ENCODE data around the gene PIM2.

DNA sequence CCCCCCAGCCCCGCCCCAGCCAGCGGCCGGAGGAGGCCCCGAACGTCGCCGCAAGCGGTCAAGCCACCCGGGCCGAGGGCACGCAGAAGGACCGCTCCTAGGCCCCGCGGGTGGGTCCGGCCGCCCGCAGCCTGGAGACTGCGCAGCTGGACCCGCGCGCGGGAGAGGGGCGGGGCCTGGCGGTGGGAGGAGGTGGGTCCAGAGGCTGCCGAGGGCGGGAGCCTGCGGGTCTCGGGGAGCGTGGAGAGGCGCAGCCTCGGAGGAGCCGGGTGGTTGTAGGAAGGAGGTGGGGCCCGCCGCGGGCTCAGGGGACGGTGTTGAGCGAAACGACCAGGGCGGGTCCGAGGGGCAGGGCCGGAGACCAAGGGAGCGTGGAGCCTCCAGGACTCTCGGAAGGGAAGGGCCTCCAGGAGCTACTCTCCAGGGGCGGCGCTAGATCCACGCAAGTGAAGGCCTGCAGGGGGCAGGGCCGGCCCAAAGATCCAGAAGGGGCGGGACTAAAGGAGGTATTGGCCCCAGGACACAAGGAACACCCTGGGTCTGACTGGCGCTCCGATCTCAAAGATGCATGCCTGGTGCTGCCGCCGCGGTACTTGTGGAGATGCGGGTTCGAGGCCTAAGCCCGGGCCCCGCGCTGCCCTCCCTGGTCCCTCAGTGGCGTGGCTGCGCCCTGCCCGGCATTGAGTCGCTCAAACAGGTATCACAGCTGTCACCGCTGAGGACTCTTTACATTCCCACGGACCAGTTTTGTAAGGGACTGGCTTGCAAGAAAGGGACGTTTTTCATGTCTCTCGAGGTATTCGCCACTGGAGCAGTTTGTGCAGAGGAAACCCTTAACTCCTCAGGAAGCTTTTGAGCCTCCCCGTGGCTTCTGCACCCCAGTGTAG, 27.2 kb downstream of the PIM2 start:
- TF ChIP-seq POLR2A (IDR thresholded peaks at IDR 0.05) = peak in 1 of 2 donors; percentile 15
- TF ChIP-seq, protein P1, sequence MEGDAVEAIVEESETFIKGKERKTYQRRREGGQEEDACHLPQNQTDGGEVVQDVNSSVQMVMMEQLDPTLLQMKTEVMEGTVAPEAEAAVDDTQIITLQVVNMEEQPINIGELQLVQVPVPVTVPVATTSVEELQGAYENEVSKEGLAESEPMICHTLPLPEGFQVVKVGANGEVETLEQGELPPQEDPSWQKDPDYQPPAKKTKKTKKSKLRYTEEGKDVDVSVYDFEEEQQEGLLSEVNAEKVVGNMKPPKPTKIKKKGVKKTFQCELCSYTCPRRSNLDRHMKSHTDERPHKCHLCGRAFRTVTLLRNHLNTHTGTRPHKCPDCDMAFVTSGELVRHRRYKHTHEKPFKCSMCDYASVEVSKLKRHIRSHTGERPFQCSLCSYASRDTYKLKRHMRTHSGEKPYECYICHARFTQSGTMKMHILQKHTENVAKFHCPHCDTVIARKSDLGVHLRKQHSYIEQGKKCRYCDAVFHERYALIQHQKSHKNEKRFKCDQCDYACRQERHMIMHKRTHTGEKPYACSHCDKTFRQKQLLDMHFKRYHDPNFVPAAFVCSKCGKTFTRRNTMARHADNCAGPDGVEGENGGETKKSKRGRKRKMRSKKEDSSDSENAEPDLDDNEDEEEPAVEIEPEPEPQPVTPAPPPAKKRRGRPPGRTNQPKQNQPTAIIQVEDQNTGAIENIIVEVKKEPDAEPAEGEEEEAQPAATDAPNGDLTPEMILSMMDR (IDR thresholded peaks at IDR 0.05) = peak in 5 of 6 experiments; percentile 29 to 72 (median 59)
